Esophagus squamous epithelium (tissue), 4 donors: ENCODE results near the gene KLF13.

Source experiments
- POLR2A ChIP-seq, 4 donors: fragments of 450-650 bp; IDR thresholded peaks; one replicate each; pipeline ENCODE4 v1.6.1; 2017; ENCODE audit warnings: antibody characterized with exemption in 4 of 4, mild to moderate bottlenecking in 4 of 4, moderate library complexity in 3 of 4
- TF ChIP-seq, protein P1 (sequence below), 6 experiments: fragments of 450-650 bp in 4 of 6; fragments of 200-600 bp in 2 of 6; sonication (generic) in 2 of 6; IDR thresholded peaks; one replicate each; pipeline ENCODE4 v1.5.1; 2016 to 2019; ENCODE audit warnings: antibody characterized with exemption in 6 of 6, mild to moderate bottlenecking in 4 of 6, moderate library complexity in 4 of 6

DNA sequence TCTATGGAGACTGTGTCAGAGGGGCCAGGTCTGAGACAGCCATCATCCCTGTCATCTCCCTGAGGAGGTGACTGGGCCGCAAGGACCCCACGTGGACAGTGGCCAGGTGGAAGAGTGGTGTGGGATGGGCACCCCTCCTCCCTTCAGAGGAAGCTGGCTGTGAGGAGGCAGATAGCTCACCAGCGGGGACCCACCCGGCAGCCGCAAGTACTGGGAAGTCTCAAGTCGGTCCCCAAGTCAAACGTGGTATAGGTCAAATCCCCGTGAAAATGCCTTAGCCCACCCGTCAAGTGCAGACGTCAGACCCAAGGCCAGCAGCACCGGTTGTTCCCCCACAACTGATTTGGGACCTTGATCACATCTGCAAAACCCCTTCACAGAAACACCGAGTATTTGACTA is 12.3 kb upstream of the KLF13 start:
- TF ChIP-seq POLR2A (IDR thresholded peaks at IDR 0.05), result no peak
- TF ChIP-seq, protein P1, sequence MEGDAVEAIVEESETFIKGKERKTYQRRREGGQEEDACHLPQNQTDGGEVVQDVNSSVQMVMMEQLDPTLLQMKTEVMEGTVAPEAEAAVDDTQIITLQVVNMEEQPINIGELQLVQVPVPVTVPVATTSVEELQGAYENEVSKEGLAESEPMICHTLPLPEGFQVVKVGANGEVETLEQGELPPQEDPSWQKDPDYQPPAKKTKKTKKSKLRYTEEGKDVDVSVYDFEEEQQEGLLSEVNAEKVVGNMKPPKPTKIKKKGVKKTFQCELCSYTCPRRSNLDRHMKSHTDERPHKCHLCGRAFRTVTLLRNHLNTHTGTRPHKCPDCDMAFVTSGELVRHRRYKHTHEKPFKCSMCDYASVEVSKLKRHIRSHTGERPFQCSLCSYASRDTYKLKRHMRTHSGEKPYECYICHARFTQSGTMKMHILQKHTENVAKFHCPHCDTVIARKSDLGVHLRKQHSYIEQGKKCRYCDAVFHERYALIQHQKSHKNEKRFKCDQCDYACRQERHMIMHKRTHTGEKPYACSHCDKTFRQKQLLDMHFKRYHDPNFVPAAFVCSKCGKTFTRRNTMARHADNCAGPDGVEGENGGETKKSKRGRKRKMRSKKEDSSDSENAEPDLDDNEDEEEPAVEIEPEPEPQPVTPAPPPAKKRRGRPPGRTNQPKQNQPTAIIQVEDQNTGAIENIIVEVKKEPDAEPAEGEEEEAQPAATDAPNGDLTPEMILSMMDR (IDR thresholded peaks at IDR 0.05), result no peak
